H1 (cell line): ENCODE results near the gene PDC. TPM values are rescaled to one million over a fixed set of nuclear protein-coding genes. Genes with fewer than 3 reads are reported as not detected.

Experiments
- CTCF ChIA-PET: fragments of 300-600 bp; sonication (Branson Sonifier 250); formaldehyde crosslinking; loops from one replicate; lab custom pipeline; 2021; ENCODE audit not compliant: partially characterized antibody; lab: Charles Lee
- POLR2A ChIA-PET: fragments of 300-600 bp; sonication (Branson Sonifier 250); formaldehyde crosslinking; loops from one replicate; lab custom pipeline; 2021; ENCODE audit warnings: inconsistent platforms; ENCODE audit not compliant: partially characterized antibody; lab: Charles Lee
- DNase-seq, 2 experiments: peaks; one replicate each; pipeline versions ENCODE4 v3.0.0 to v3.0.0-alpha.2; 2010 to 2022; ENCODE audit warnings: low spot score in 2 of 2, low read depth in 1 of 2, mixed read lengths in 1 of 2
- FAIRE-seq: peaks from 2 replicates; lab custom pipeline; 2011; peaks lifted over from hg19 to GRCh38; lab: Jason Lieb, UNC
- H2AFZ ChIP-seq: 2 replicates; pipeline ENCODE4 v1.8.1; 2012; ENCODE audit warnings: low read length, inconsistent platforms
- H2AK5ac ChIP-seq: 2 replicates; pipeline ENCODE4 v1.6.1; 2013; ENCODE audit warnings: low read depth, low read length
- H2BK120ac ChIP-seq: replicated peaks from 2 replicates; pipeline ENCODE3; 2013; ENCODE audit warnings: low read depth, low read length, inconsistent platforms
- H2BK12ac ChIP-seq: 2 replicates; pipeline ENCODE4 v1.6.1; 2013; ENCODE audit warnings: low read depth, low read length
- H2BK15ac ChIP-seq: 2 replicates; pipeline ENCODE4 v1.6.1; 2013; ENCODE audit warnings: low read length
- H2BK20ac ChIP-seq: 2 replicates; pipeline ENCODE4 v1.6.1; 2013; ENCODE audit warnings: low read length
- H2BK5ac ChIP-seq: 2 replicates; pipeline ENCODE4 v1.6.1; 2013; ENCODE audit warnings: low read depth, low read length
- H3K14ac ChIP-seq: 2 replicates; pipeline ENCODE4 v1.6.1; 2013; ENCODE audit warnings: inconsistent platforms; ENCODE audit not compliant: insufficient read length
- H3K18ac ChIP-seq: 2 replicates; pipeline ENCODE4 v1.6.1; 2013; ENCODE audit warnings: low read length; ENCODE audit errors: extremely low read depth
- H3K23ac ChIP-seq: 2 replicates; pipeline ENCODE4 v1.6.1; 2013; ENCODE audit warnings: inconsistent platforms; ENCODE audit not compliant: insufficient read length
- H3K23me2 ChIP-seq: 2 replicates; pipeline ENCODE4 v1.6.1; 2013; ENCODE audit warnings: low read depth, low read length
- H3K27ac ChIP-seq: 2 replicates; pipeline ENCODE4 v1.6.1; 2011; ENCODE audit warnings: low read depth, low read length, inconsistent platforms
- H3K27me3 ChIP-seq, 4 experiments: replicated peaks in 1 of 4; 1 replicate in 1 of 4; 2 replicates in 3 of 4; pipeline versions ENCODE4 v1.6.1 to v1.8.1; 2011 to 2013; ENCODE audit warnings: low read length in 3 of 4, mild to moderate bottlenecking in 3 of 4, inconsistent platforms in 2 of 4, mixed read lengths in 2 of 4, moderate library complexity in 1 of 4; ENCODE audit not compliant: control insufficient read depth in 3 of 4, insufficient read depth in 3 of 4; ENCODE audit errors: extremely low read depth in 1 of 4
- H3K36me3 ChIP-seq, 4 experiments: 2 replicates each; pipeline versions ENCODE4 v1.6.1 to v1.8.1; 2011 to 2013; ENCODE audit warnings: mild to moderate bottlenecking in 4 of 4, low read length in 3 of 4, moderate library complexity in 2 of 4, control low read depth in 1 of 4, inconsistent platforms in 1 of 4; ENCODE audit not compliant: insufficient read depth in 4 of 4, control insufficient read depth in 2 of 4
- H3K4ac ChIP-seq: replicated peaks from 2 replicates; pipeline ENCODE3; 2013; ENCODE audit warnings: low read length, low read depth, mixed read lengths, inconsistent platforms; ENCODE audit not compliant: insufficient read length
- H3K4me1 ChIP-seq, 4 experiments: replicated peaks in 1 of 4; 1 replicate in 1 of 4; 2 replicates in 3 of 4; pipeline versions ENCODE4 v1.6.1 to v1.8.1; 2011 to 2013; ENCODE audit warnings: low read length in 3 of 4, inconsistent platforms in 2 of 4, mixed read lengths in 1 of 4; ENCODE audit not compliant: insufficient read depth in 4 of 4, control insufficient read depth in 3 of 4
- H3K4me2 ChIP-seq, 2 experiments: 2 replicates each; pipeline versions ENCODE4 v1.6.1 to v1.8.1; 2011 to 2013; ENCODE audit warnings: low read depth in 2 of 2, low read length in 2 of 2, control low read depth in 1 of 2, inconsistent platforms in 1 of 2, mild to moderate bottlenecking in 1 of 2; ENCODE audit not compliant: insufficient read depth in 1 of 2
- H3K4me3 ChIP-seq, 4 experiments: fragments of 200-600, 300-600 bp in 1 of 4; sonication (generic), shearing (Covaris generic), sonication (Bioruptor Twin) in 1 of 4; 2 replicates each; pipeline versions ENCODE4 v1.5.1 to v1.8.1; 2011 to 2016; ENCODE audit warnings: low read length in 4 of 4, low read depth in 3 of 4, control low read depth in 2 of 4, inconsistent platforms in 2 of 4, mild to moderate bottlenecking in 2 of 4, mixed read lengths in 1 of 4, moderate library complexity in 1 of 4; ENCODE audit not compliant: insufficient read depth in 2 of 4; ENCODE audit errors: extremely low read depth in 1 of 4
- H3K56ac ChIP-seq: replicated peaks from 2 replicates; pipeline ENCODE3; 2013; ENCODE audit warnings: low read depth, mild to moderate bottlenecking, mixed read lengths, low read length, inconsistent platforms; ENCODE audit not compliant: insufficient read length
- H3K79me1 ChIP-seq: 2 replicates; pipeline ENCODE4 v1.6.1; 2013; ENCODE audit warnings: low read depth, low read length, control low read depth
- H3K79me2 ChIP-seq, 2 experiments: 2 replicates each; pipeline versions ENCODE4 v1.6.1 to v1.8.1; 2012 to 2013; ENCODE audit warnings: low read length in 2 of 2, mild to moderate bottlenecking in 2 of 2, inconsistent platforms in 1 of 2; ENCODE audit not compliant: insufficient read depth in 2 of 2, control insufficient read depth in 1 of 2
- H3K9ac ChIP-seq, 4 experiments: replicated peaks in 1 of 4; 1 replicate in 1 of 4; 2 replicates in 3 of 4; pipeline versions ENCODE4 v1.6.1 to v1.8.1; 2011 to 2013; ENCODE audit warnings: low read depth in 3 of 4, low read length in 3 of 4, control low read depth in 2 of 4, mild to moderate bottlenecking in 2 of 4, moderate library complexity in 2 of 4, inconsistent platforms in 1 of 4; ENCODE audit errors: extremely low read depth in 1 of 4
- H3K9me3 ChIP-seq, 2 experiments: 2 replicates each; pipeline versions ENCODE4 v1.6.1 to v1.8.1; 2012 to 2013; ENCODE audit warnings: mild to moderate bottlenecking in 2 of 2, moderate library complexity in 2 of 2, control low read depth in 1 of 2, inconsistent platforms in 1 of 2, low read depth in 1 of 2, low read length in 1 of 2, mixed read lengths in 1 of 2; ENCODE audit not compliant: insufficient read depth in 2 of 2
- H4K20me1 ChIP-seq, 2 experiments: replicated peaks in 1 of 2; 2 replicates each; pipeline versions ENCODE3 to v1.8.1; 2011 to 2013; ENCODE audit warnings: inconsistent platforms in 2 of 2, low read length in 2 of 2, mild to moderate bottlenecking in 1 of 2; ENCODE audit not compliant: insufficient read depth in 2 of 2, control insufficient read depth in 1 of 2
- H4K5ac ChIP-seq: 2 replicates; pipeline ENCODE4 v1.6.1; 2013; ENCODE audit warnings: low read length, low read depth, mixed read lengths, inconsistent platforms; ENCODE audit not compliant: insufficient read length
- H4K8ac ChIP-seq: 2 replicates; pipeline ENCODE4 v1.8.0; 2013; ENCODE audit warnings: mild to moderate bottlenecking, moderate library complexity, low read length, inconsistent platforms; ENCODE audit not compliant: insufficient read depth; ENCODE audit errors: extremely low read depth
- H4K91ac ChIP-seq: replicated peaks from 2 replicates; pipeline ENCODE3; 2013; ENCODE audit warnings: low read length, mixed read lengths, inconsistent platforms; ENCODE audit not compliant: insufficient read length
- ASH2L ChIP-seq: fragments of 200-600, 300-600 bp; sonication (generic); IDR thresholded peaks from one replicate; pipeline ENCODE4 v1.7.1; 2017; ENCODE audit warnings: low read length
- BCL11A ChIP-seq, 2 experiments: IDR thresholded peaks; one replicate each; pipeline ENCODE4 v1.6.1; 2011; ENCODE audit warnings: low read depth in 2 of 2, low read length in 2 of 2, mild to moderate bottlenecking in 2 of 2
- BRCA1 ChIP-seq: IDR thresholded peaks from 2 replicates; pipeline ENCODE4 v1.6.1; 2012; ENCODE audit warnings: low read depth, low read length, improper control_type of control experiment
- HDAC2 ChIP-seq, 2 experiments: fragments of 300-600 bp in 1 of 2; sonication (generic) in 1 of 2; IDR thresholded peaks; 2 replicates each; pipeline ENCODE4 v1.6.1; 2011 to 2012; ENCODE audit warnings: low read depth in 2 of 2, low read length in 2 of 2, mild to moderate bottlenecking in 2 of 2, moderate library complexity in 2 of 2, borderline replicate concordance in 1 of 2, inconsistent platforms in 1 of 2
- RNF2 ChIP-seq: fragments of 200-900, 300-1000 bp; sonication (generic); IDR thresholded peaks from 2 replicates; pipeline ENCODE4 v1.7.1; 2016; ENCODE audit warnings: borderline replicate concordance, low read depth, mild to moderate bottlenecking, antibody characterized with exemption, low read length; ENCODE audit not compliant: poor library complexity, severe bottlenecking; ENCODE audit errors: missing control alignments
- RXRA ChIP-seq: IDR thresholded peaks from 2 replicates; pipeline ENCODE4 v1.6.1; 2011; ENCODE audit warnings: low read depth, mild to moderate bottlenecking, low read length, moderate library complexity; ENCODE audit not compliant: insufficient read depth
- SUZ12 ChIP-seq: fragments of 200-600 bp; sonication (generic); IDR thresholded peaks from 2 replicates; pipeline ENCODE4 v1.6.1; 2012; ENCODE audit warnings: mild to moderate bottlenecking, inconsistent platforms, low read length, moderate library complexity, mixed read lengths
- TAF7 ChIP-seq: optimal IDR thresholded peaks from 2 replicates; pipeline ENCODE3; 2011; ENCODE audit warnings: low read depth, mild to moderate bottlenecking, inconsistent platforms, low read length, moderate library complexity, borderline replicate concordance
- TEAD4 ChIP-seq: IDR thresholded peaks from 2 replicates; pipeline ENCODE4 v1.6.1; 2012; ENCODE audit warnings: low read depth, low read length, inconsistent platforms, mixed read lengths
- WGBS, 2 experiments: shearing (Covaris generic) in 1 of 2; methylation state at CpG; one replicate each; pipeline versions ENCODE4 v1.1.6 to v1.1.7; 2013 to 2015; ENCODE audit warnings: low lambda C conversion rate in 2 of 2, mixed read lengths in 2 of 2, inconsistent platforms in 1 of 2, low coverage in 1 of 2, missing lambda C conversion rate in 1 of 2; ENCODE audit not compliant: insufficient replicate concordance in 2 of 2, insufficient coverage in 1 of 2, insufficient read length in 1 of 2; ENCODE audit errors: extremely low coverage in 1 of 2, missing lambda C conversion rate in 1 of 2; 5-methylcytosine and 5-hydroxymethylcytosine counted together
- polyA plus RNA-seq, 7 experiments: library from polyadenylated mRNA; depleted of rRNA in 3 of 7; stranded (reverse) in 5 of 7; unstranded in 2 of 7; fragments of >200 nt in 5 of 7; fragments of 200-250 nt in 2 of 7; gene quantifications; 1 replicate in 5 of 7; 2 replicates in 1 of 7; 4 replicates in 1 of 7; pipeline versions ENCODE4 v1.2.1 to v1.2.3, GENCODE V29; 2011 to 2013; ENCODE audit warnings: missing spikeins in 2 of 7, mixed read lengths in 2 of 7
- total RNA-seq: library from RNA; stranded (reverse); fragmentation: NEBNext Ultra II Directional; extraction: Animal tissue kit (Norgen Biotek cat#: 25700); gene quantifications from 2 replicates; pipeline ENCODE4 v1.2.1, GENCODE V29; 2021
- TF ChIP-seq, protein P1 (sequence below): IDR thresholded peaks from 2 replicates; pipeline ENCODE4 v1.6.1; 2011; ENCODE audit warnings: low read length, improper control_type of control experiment
- TF ChIP-seq, protein P2 (sequence below): IDR thresholded peaks from 2 replicates; pipeline ENCODE4 v1.6.1; 2012; ENCODE audit warnings: inconsistent platforms

Gene PDC
- total and polyA plus RNA-seq, 2 of the 8 experiments (the other 6 are each of a cell fraction or from before 2014, with no cell fraction given): not detected

DNA sequence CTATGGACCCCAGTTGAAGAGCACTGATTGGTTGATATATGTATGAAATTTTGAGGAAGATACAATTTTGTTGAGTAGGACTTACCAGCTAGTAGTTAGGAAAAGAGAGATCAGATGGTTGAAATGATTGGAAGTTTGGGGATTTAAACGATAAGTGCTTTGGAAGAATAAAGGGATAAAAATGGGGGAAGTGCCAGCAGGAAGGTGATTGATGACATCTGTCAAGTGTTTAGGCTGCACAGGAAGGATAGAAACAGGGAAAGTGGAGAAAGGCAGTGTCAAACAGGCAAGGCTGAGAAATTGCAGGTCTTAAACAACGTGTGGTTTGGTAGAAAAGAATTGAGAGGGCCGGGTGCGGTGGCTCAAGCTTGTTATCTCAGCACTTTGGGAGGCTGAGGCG, 22.3 kb downstream of the PDC start:
- H3K27me3 ChIP-seq: no peaks in the 10 kb centered on the region
- no peak for FAIRE-seq
- H2BK5ac ChIP-seq: no peak overlapping the region
- no peaks in the 10 kb centered on the region for H4K20me1 ChIP-seq
- no peak overlapping the region for H3K23ac ChIP-seq
- no peak overlapping the region for H2AFZ ChIP-seq
- no peak for DNase-seq
- no peaks in the 10 kb centered on the region for H3K79me1 ChIP-seq
- H3K56ac ChIP-seq: no peak overlapping the region
- H2BK15ac ChIP-seq: no peak overlapping the region
- H4K8ac ChIP-seq: no peak overlapping the region
- no peak overlapping the region for H4K5ac ChIP-seq
- no peaks in the 10 kb centered on the region for H3K79me2 ChIP-seq
- H3K4me2 ChIP-seq: no peak overlapping the region
- no peak overlapping the region for H2BK120ac ChIP-seq
- H2BK12ac ChIP-seq: no peak overlapping the region
- no peak for TF ChIP-seq RXRA
- TF ChIP-seq BCL11A (IDR thresholded peaks at IDR 0.05; ENCODE audit: low read depth in 2 of 2, low read length in 2 of 2): no peak
- no peak for TF ChIP-seq RNF2
- no peak for TF ChIP-seq SUZ12
- TF ChIP-seq TEAD4: no peak
- no peak for TF ChIP-seq ASH2L
- TF ChIP-seq TAF7: no peak
- no peak for TF ChIP-seq BRCA1
- TF ChIP-seq, protein P1, sequence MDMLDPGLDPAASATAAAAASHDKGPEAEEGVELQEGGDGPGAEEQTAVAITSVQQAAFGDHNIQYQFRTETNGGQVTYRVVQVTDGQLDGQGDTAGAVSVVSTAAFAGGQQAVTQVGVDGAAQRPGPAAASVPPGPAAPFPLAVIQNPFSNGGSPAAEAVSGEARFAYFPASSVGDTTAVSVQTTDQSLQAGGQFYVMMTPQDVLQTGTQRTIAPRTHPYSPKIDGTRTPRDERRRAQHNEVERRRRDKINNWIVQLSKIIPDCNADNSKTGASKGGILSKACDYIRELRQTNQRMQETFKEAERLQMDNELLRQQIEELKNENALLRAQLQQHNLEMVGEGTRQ: no peak
- no peak for TF ChIP-seq HDAC2 (IDR thresholded peaks at IDR 0.05; ENCODE audit: borderline replicate concordance in 1 of 2, low read depth in 2 of 2, low read length in 2 of 2)
- TF ChIP-seq, protein P2, sequence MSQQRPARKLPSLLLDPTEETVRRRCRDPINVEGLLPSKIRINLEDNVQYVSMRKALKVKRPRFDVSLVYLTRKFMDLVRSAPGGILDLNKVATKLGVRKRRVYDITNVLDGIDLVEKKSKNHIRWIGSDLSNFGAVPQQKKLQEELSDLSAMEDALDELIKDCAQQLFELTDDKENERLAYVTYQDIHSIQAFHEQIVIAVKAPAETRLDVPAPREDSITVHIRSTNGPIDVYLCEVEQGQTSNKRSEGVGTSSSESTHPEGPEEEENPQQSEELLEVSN: no peak
- H3K23me2 ChIP-seq: no peaks in the 10 kb centered on the region
- ChIA-PET POLR2A (no interaction called here), CTCF (interaction anchor here (1.1 kb wide), 1 partner anchor 9 kb away, joined by 3 read pairs; no protein-coding TSS in a partner anchor)
- H3K27ac ChIP-seq: no peak overlapping the region
- no peak overlapping the region for H2AK5ac ChIP-seq
- no peaks in the 10 kb centered on the region for H3K9me3 ChIP-seq
- H2BK20ac ChIP-seq: no peak overlapping the region
- H3K9ac ChIP-seq: no peak overlapping the region
- no peak overlapping the region for H3K4me3 ChIP-seq
- H3K18ac ChIP-seq: no peak overlapping the region
- no peak overlapping the region for H4K91ac ChIP-seq
- H3K36me3 ChIP-seq: no peaks in the 10 kb centered on the region
- H3K14ac ChIP-seq: no peak overlapping the region
- no peaks in the 10 kb centered on the region for H3K4me1 ChIP-seq
- no peak overlapping the region for H3K4ac ChIP-seq
- WGBS, 2 experiments: 91 to 100% methylated on average over 1 to 5 of the region's 5 CpGs
